Breast epithelium (tissue), 3 donors: Measurements from ENCODE around the gene C1orf159.

ENCODE experiments used
- POLR2A ChIP-seq: fragments of 450-650 bp; IDR thresholded peaks from one replicate; pipeline ENCODE4 v1.6.1; 2016; ENCODE audit warnings: antibody characterized with exemption, mild to moderate bottlenecking, moderate library complexity
- TF ChIP-seq, protein P1 (sequence below), 3 donors: fragments of 450-650 bp; IDR thresholded peaks; one replicate each; pipeline ENCODE4 v1.5.1; 2016 to 2017; ENCODE audit warnings: antibody characterized with exemption in 3 of 3, mild to moderate bottlenecking in 3 of 3, moderate library complexity in 3 of 3

DNA sequence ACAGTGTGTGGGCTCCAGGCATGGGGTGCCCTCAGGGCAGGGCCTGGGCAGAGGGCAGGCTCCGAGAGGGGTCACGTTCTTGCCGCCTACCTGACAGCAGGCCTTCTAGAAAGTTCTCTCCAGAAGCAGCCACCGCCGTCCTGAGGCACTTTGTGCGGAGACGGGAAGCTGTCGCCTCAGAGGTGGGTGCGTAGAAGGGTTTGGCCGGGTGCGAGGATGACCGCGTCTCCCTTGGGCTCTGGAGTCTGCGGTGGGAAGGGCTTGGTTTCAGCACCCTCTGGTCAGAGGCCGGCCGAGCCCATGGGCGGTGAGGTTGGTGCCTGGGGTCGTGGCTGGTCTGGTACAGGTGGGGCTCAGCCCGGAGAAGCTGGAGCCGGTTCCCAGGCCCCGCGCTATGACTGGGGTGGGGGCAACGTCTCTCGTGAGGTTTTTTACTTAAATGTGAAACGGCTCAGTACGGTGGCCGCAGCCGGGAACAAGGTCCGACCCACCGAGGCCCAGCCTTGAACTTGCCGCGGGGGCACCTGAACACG is 47.7 kb upstream of the C1orf159 start:
- TF ChIP-seq, protein P1, sequence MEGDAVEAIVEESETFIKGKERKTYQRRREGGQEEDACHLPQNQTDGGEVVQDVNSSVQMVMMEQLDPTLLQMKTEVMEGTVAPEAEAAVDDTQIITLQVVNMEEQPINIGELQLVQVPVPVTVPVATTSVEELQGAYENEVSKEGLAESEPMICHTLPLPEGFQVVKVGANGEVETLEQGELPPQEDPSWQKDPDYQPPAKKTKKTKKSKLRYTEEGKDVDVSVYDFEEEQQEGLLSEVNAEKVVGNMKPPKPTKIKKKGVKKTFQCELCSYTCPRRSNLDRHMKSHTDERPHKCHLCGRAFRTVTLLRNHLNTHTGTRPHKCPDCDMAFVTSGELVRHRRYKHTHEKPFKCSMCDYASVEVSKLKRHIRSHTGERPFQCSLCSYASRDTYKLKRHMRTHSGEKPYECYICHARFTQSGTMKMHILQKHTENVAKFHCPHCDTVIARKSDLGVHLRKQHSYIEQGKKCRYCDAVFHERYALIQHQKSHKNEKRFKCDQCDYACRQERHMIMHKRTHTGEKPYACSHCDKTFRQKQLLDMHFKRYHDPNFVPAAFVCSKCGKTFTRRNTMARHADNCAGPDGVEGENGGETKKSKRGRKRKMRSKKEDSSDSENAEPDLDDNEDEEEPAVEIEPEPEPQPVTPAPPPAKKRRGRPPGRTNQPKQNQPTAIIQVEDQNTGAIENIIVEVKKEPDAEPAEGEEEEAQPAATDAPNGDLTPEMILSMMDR (IDR thresholded peaks at IDR 0.05), result no peak
- no peak for TF ChIP-seq POLR2A
